Measurements from ENCODE around the gene LAPTM4A.

LAPTM4A gene

DNA sequence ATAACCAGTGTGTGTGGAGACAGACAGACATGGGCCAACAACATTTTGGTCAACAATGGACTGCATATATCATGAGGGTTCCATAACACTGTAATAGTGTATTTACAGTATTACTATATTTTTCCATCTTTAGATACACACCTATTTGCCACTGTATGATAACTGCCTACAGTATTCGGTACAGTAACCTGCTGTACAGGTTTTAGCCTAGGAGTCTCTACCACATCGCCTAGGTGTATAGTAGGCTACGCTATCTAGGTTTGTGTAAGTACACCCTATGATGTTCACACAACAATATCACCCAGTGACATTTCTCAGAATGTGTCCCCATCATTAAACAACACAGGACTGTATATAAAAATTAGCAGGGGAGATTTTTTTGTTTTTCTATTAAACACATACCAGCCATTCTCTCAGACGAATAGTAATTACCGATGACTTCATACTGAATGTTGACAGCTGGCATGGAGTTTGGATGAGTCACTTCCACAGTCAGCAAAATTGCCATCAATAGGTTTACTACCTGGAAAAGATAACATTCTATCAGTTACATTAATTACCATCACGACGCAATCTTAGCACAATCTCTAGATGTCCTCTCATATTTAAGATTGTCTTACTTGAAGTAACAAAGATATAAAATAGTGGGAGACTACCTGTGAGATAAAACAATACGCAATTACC, 10.8 kb downstream of the LAPTM4A start:
- in situ Hi-C loops (cut with HindIII; ENCODE audit: low pct_unique_long_range_greater_than_20kb, low sequenced_read_pairs) = no loop called here
- no peak for TF ChIP-seq JUND (IDR thresholded peaks at IDR 0.05; ENCODE audit: low read depth)
- DNase-seq (ENCODE audit: low read depth in 1 of 2, low spot score in 1 of 2) = no peak

DNA sequence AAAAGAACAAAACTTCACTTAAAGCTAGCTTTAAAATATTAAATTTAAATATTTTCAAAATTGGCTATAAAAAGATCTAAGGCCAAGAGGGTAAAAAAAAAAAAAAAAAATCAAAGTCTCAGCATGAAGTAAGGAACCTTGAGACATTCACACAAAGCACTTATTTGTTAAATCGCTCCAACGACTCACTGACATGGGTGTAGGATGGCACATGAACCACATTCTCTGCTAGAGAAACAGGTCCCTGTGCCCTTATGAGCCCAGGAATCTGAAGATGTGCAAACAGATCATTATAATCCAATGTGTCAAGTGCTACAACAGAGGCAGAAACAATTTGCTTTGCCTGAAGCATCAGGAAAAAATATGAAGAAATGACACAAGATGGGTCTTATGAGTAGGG, 13.8 kb downstream of the LAPTM4A start:
- in situ Hi-C loops (cut with HindIII; ENCODE audit: low pct_unique_long_range_greater_than_20kb, low sequenced_read_pairs) = no loop called here
- TF ChIP-seq JUND (IDR thresholded peaks at IDR 0.05; ENCODE audit: low read depth) = no peak
- DNase-seq (ENCODE audit: low read depth in 1 of 2, low spot score in 1 of 2) = peak in 1 of 2 experiments; percentile 45

GRCh38 chr2:20035955-20036666, 15.3 kb downstream of the LAPTM4A start:
- TF ChIP-seq JUND (IDR thresholded peaks at IDR 0.05; ENCODE audit: low read depth) = no peak
- in situ Hi-C loops (cut with HindIII; ENCODE audit: low pct_unique_long_range_greater_than_20kb, low sequenced_read_pairs) = no loop called here
- no peak for DNase-seq (ENCODE audit: low read depth in 1 of 2, low spot score in 1 of 2)

DNA sequence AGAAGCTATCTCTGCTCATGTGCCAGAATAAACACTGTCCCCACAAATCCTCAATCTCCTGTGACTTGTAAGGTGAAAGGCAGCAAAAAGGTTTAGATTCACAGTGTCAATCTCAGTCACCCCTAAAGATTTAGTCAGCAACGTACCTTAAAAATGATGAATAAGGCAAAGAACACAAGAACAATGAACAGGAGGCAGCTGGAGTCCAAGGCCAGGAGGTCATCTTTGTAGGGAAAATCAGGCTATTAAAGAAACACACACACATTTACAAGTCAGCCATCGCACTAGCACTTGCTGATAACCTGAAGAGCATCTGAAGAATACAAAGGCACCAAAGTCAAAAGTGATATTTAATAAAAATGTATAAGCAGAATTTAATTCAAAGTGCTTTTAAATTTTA, 16.6 kb downstream of the LAPTM4A start:
- no peak for TF ChIP-seq JUND (IDR thresholded peaks at IDR 0.05; ENCODE audit: low read depth)
- in situ Hi-C loops (cut with HindIII; ENCODE audit: low pct_unique_long_range_greater_than_20kb, low sequenced_read_pairs) = no loop called here
- DNase-seq (ENCODE audit: low read depth in 1 of 2, low spot score in 1 of 2) = no peak

DNA sequence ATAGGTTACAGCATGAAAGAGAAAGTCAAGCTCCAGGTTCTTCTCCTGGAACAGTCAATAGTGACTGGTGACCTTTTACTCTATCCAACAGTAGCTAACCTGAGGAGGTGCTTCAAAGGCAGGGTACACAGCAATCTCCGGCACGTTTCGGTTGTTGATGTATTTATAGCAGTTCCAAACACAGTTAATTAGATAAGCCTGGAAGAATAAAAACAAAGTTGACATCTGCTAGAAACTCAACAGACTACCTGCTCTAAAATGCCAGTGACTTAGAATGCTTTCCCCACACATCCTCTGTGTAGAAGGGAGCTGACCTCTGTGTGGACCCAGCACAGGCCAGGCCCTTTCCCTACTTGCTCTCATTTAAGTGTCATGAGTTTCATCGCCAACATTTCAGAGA, 17.2 kb downstream of the LAPTM4A start:
- no peak for DNase-seq (ENCODE audit: low read depth in 1 of 2, low spot score in 1 of 2)
- in situ Hi-C loops (cut with HindIII; ENCODE audit: low pct_unique_long_range_greater_than_20kb, low sequenced_read_pairs) = no loop called here

DNA sequence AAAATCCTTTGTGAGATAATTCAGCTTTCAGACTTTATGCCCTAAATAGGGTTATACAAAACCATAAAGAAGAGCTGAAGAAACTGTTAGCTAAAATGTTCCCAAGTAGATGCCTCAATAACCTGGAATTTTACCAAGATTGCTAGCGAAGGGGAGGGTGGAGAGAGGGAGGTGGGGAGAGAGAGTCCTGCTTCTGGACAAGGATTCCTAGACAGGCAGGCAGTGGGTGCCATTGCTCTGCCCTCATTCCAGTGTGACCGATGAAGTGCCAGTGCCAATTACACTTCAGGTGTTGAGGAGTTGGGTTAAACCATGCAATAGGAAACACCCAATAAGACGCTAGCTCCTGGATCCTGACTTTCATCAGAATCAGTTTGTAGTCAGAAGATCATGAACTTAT, 18.1 kb downstream of the LAPTM4A start:
- TF ChIP-seq JUND (IDR thresholded peaks at IDR 0.05; ENCODE audit: low read depth) = no peak
- in situ Hi-C loops (cut with HindIII; ENCODE audit: low pct_unique_long_range_greater_than_20kb, low sequenced_read_pairs) = no loop called here
- no peak for DNase-seq (ENCODE audit: low read depth in 1 of 2, low spot score in 1 of 2)

More for the DNA sequence above, 17.2 kb downstream of the LAPTM4A start:
- TF ChIP-seq JUND (IDR thresholded peaks at IDR 0.05; ENCODE audit: low read depth) = no peak

GRCh38 chr2:20030224-20030623, 21.2 kb downstream of the LAPTM4A start:
- in situ Hi-C loops (cut with HindIII; ENCODE audit: low pct_unique_long_range_greater_than_20kb, low sequenced_read_pairs) = no loop called here
- TF ChIP-seq JUND (IDR thresholded peaks at IDR 0.05; ENCODE audit: low read depth) = no peak
- no peak for DNase-seq (ENCODE audit: low read depth in 1 of 2, low spot score in 1 of 2)

GRCh38 chr2:20027705-20028434, 23.6 kb downstream of the LAPTM4A start:
- no peak for DNase-seq (ENCODE audit: low read depth in 1 of 2, low spot score in 1 of 2)
- in situ Hi-C loops (cut with HindIII; ENCODE audit: low pct_unique_long_range_greater_than_20kb, low sequenced_read_pairs) = no loop called here
- no peak for TF ChIP-seq JUND (IDR thresholded peaks at IDR 0.05; ENCODE audit: low read depth)

- in situ Hi-C loops (cut with HindIII; ENCODE audit: low pct_unique_long_range_greater_than_20kb, low sequenced_read_pairs) = no loop called here
Measured at GRCh38 chr2:20027260-20027677, 24.2 kb downstream of the LAPTM4A start.

DNA sequence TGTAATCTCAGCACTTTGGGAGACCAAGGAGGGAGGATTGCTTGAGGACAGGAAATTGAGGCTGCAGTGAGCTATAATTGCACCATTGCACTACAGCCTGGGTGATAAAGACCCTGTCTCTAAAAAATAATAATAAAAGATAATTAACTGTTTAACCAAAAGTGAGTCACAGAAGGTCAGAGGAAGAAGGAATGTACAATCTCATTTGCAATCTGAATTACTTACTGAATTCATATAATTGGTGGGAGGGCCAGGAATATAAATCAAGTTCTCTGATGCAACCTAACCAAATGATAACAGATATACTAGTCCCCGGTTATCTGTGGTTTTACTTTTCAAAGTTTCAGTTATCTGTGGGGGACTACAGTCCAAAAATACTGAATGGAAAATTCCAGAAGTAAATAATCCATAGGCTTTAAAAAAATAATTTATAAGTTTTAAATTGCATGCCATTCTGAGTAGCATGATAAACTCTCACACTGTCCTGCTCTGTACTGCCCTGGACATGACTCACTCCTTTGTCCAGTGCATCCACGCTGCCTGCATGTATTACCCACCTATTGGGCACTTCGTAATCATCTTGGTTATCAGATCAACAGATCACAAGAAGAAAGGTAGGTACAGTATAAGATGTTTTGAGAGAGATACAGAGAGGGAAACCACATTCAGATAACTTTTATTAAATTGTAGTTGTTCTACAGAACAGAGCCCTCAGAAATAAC, 26.2 kb downstream of the LAPTM4A start:
- in situ Hi-C loops (cut with HindIII; ENCODE audit: low pct_unique_long_range_greater_than_20kb, low sequenced_read_pairs) = no loop called here
- DNase-seq (ENCODE audit: low read depth in 1 of 2, low spot score in 1 of 2) = no peak

More at GRCh38 chr2:20027260-20027677, 24.2 kb downstream of the LAPTM4A start:
- no peak for DNase-seq (ENCODE audit: low read depth in 1 of 2, low spot score in 1 of 2)
- TF ChIP-seq JUND (IDR thresholded peaks at IDR 0.05; ENCODE audit: low read depth) = no peak

GRCh38 chr2:20023688-20024087, 27.7 kb downstream of the LAPTM4A start:
- no peak for DNase-seq (ENCODE audit: low read depth in 1 of 2, low spot score in 1 of 2)
- no peak for TF ChIP-seq JUND (IDR thresholded peaks at IDR 0.05; ENCODE audit: low read depth)
- in situ Hi-C loops (cut with HindIII; ENCODE audit: low pct_unique_long_range_greater_than_20kb, low sequenced_read_pairs) = no loop called here

More for the DNA sequence above, 26.2 kb downstream of the LAPTM4A start:
- no peak for TF ChIP-seq JUND (IDR thresholded peaks at IDR 0.05; ENCODE audit: low read depth)

GRCh38 chr2:20021405-20022009, 29.9 kb downstream of the LAPTM4A start:
- TF ChIP-seq JUND (IDR thresholded peaks at IDR 0.05; ENCODE audit: low read depth) = no peak
- no peak for DNase-seq (ENCODE audit: low read depth in 1 of 2, low spot score in 1 of 2)

More at GRCh38 chr2:20021405-20022009, 29.9 kb downstream of the LAPTM4A start:
- in situ Hi-C loops (cut with HindIII; ENCODE audit: low pct_unique_long_range_greater_than_20kb, low sequenced_read_pairs) = no loop called here
